Measurements from ENCODE around the gene RBM6. TPM values are rescaled to one million over a fixed set of nuclear protein-coding genes. Genes with fewer than 3 reads are reported as not detected.

RBM6 gene
- total RNA-seq, 1 donor from 2014 or later: 99.2 TPM

GRCh38 chr3:49966233-49966942 is 26.4 kb downstream of the RBM6 start:
- DNase-seq (ENCODE audit: low spot score): no peak
- Mint-ChIP-seq H3K9me3 (no peaks in the 10 kb centered on the region), H3K36me3 (ENCODE audit: low read depth) (peaks cover 37% of the 10 kb centered on the region), H3K27ac (no peak overlapping the region), H3K4me3 (ENCODE audit: low read depth) (no peak overlapping the region), H3K27me3 (ENCODE audit: low read depth) (no peaks in the 10 kb centered on the region), H3K4me1 (ENCODE audit: low read depth) (no peaks in the 10 kb centered on the region)
- intact Hi-C loops (cut with micrococcal nuclease): no loop called here

- Mint-ChIP-seq H3K27ac (no peak overlapping the region), H3K4me1 (ENCODE audit: low read depth) (no peaks in the 10 kb centered on the region), H3K9me3 (no peaks in the 10 kb centered on the region), H3K27me3 (ENCODE audit: low read depth) (no peaks in the 10 kb centered on the region), H3K4me3 (ENCODE audit: low read depth) (no peak overlapping the region), H3K36me3 (ENCODE audit: low read depth) (peaks cover 42% of the 10 kb centered on the region)
- intact Hi-C loops (cut with micrococcal nuclease): no loop called here
- DNase-seq (ENCODE audit: low spot score): no peak
Measured at GRCh38 chr3:49967291-49967690, 27.3 kb downstream of the RBM6 start.

GRCh38 chr3:49968346-49968745 is 28.4 kb downstream of the RBM6 start:
- DNase-seq (ENCODE audit: low spot score): no peak
- no peaks in the 10 kb centered on the region for H3K27me3 Mint-ChIP-seq (ENCODE audit: low read depth)
- no peak overlapping the region for H3K4me3 Mint-ChIP-seq (ENCODE audit: low read depth)
- intact Hi-C loops (cut with micrococcal nuclease): no loop called here
- H3K4me1 Mint-ChIP-seq (ENCODE audit: low read depth): no peaks in the 10 kb centered on the region
- peaks cover 48% of the 10 kb centered on the region for H3K36me3 Mint-ChIP-seq (ENCODE audit: low read depth)
- no peaks in the 10 kb centered on the region for H3K9me3 Mint-ChIP-seq
- H3K27ac Mint-ChIP-seq: no peak overlapping the region

- H3K27me3 Mint-ChIP-seq (ENCODE audit: low read depth): no peaks in the 10 kb centered on the region
- no peaks in the 10 kb centered on the region for H3K9me3 Mint-ChIP-seq
- peaks cover 37% of the 10 kb centered on the region for H3K36me3 Mint-ChIP-seq (ENCODE audit: low read depth)
- H3K4me1 Mint-ChIP-seq (ENCODE audit: low read depth): no peaks in the 10 kb centered on the region
- H3K4me3 Mint-ChIP-seq (ENCODE audit: low read depth): no peak overlapping the region
- intact Hi-C loops (cut with micrococcal nuclease): no loop called here
- no peak overlapping the region for H3K27ac Mint-ChIP-seq
- no peak for DNase-seq (ENCODE audit: low spot score)
Measured at GRCh38 chr3:49972656-49973055, 32.7 kb downstream of the RBM6 start.

- Mint-ChIP-seq H3K4me3 (ENCODE audit: low read depth) (no peak overlapping the region), H3K9me3 (no peaks in the 10 kb centered on the region), H3K27ac (no peak overlapping the region), H3K4me1 (ENCODE audit: low read depth) (no peaks in the 10 kb centered on the region), H3K27me3 (ENCODE audit: low read depth) (no peaks in the 10 kb centered on the region), H3K36me3 (ENCODE audit: low read depth) (peaks cover 34% of the 10 kb centered on the region)
- DNase-seq (ENCODE audit: low spot score): no peak
- intact Hi-C loops (cut with micrococcal nuclease): no loop called here
Measured at GRCh38 chr3:49976942-49977341, 37.0 kb downstream of the RBM6 start.

DNA sequence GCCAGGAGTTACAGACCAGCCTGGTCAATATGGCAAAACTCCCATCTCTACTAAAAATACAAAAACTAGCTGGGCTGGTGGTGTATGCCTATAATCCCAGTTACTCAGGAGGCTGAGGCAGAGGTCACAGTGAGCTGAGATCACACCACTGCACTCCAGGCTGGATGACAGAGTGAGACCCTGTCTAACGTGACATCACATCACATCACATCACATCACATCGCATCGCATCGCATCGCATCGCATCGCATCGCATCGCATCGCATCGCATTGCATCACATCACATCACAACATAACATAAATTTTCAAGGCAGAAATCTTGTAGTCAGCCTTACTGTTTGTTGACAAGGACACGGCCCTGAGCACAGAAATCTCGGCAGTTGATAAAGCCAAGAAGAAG is 44.4 kb downstream of the RBM6 start:
- H3K9me3 Mint-ChIP-seq: no peaks in the 10 kb centered on the region
- no peak overlapping the region for H3K27ac Mint-ChIP-seq

DNA sequence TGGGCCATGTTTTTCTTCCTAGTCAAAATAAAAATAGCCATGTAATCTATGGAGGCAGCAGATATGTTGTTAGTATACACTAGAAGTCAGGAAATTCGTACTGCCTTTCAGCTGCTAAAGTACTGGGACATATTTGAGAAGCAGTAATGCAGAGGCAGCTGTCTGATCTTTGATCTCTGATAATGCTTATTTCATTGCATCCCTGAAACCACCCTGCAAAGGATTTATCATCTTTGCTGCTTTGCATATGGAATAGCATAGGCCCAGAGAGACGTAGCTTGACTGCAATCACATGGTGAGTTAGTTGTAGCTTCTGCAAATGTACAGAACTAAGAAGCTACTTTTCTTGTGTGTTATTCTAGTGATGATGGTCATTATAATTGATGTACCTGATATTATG is 52.4 kb downstream of the RBM6 start:
- Mint-ChIP-seq H3K9me3 (no peaks in the 10 kb centered on the region), H3K4me1 (ENCODE audit: low read depth) (peaks cover 4% of the 10 kb centered on the region), H3K4me3 (ENCODE audit: low read depth) (no peak overlapping the region), H3K27me3 (ENCODE audit: low read depth) (no peaks in the 10 kb centered on the region), H3K27ac (no peak overlapping the region), H3K36me3 (ENCODE audit: low read depth) (peaks cover 24% of the 10 kb centered on the region)
- no peak for DNase-seq (ENCODE audit: low spot score)
- intact Hi-C loops (cut with micrococcal nuclease): no loop called here

More for the DNA sequence above, 44.4 kb downstream of the RBM6 start:
- DNase-seq (ENCODE audit: low spot score): no peak
- Mint-ChIP-seq H3K4me3 (ENCODE audit: low read depth) (no peak overlapping the region), H3K4me1 (ENCODE audit: low read depth) (no peaks in the 10 kb centered on the region), H3K36me3 (ENCODE audit: low read depth) (peaks cover 16% of the 10 kb centered on the region), H3K27me3 (ENCODE audit: low read depth) (no peaks in the 10 kb centered on the region)
- intact Hi-C loops (cut with micrococcal nuclease): no loop called here

GRCh38 chr3:49994476-49994875 is 54.5 kb downstream of the RBM6 start:
- no peak overlapping the region for H3K4me3 Mint-ChIP-seq (ENCODE audit: low read depth)
- DNase-seq (ENCODE audit: low spot score): no peak
- peaks cover 17% of the 10 kb centered on the region for H3K4me1 Mint-ChIP-seq (ENCODE audit: low read depth)
- intact Hi-C loops (cut with micrococcal nuclease): no loop called here
- H3K27me3 Mint-ChIP-seq (ENCODE audit: low read depth): no peaks in the 10 kb centered on the region
- no peak overlapping the region for H3K27ac Mint-ChIP-seq
- peaks cover 40% of the 10 kb centered on the region for H3K36me3 Mint-ChIP-seq (ENCODE audit: low read depth)
- no peaks in the 10 kb centered on the region for H3K9me3 Mint-ChIP-seq

DNA sequence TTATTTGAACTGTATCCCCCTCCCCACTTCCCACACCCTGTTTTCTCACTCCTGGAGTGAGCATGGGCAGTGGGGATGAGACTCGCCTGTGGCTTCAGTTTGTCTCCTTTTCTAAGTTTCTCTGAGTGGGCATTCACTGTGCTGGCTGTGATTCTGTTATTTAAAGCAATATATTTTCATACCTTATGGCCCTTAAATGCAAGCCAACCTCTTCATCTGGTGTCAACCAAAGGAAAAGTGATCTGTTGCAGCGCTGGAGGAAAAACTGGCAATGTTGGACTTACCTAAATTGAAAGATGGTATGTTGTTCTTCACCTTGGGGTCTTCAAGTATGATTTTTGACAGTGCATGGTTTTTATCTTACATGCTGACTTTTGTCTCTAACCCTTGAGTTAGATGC is 56.1 kb downstream of the RBM6 start:
- no peak overlapping the region for H3K27ac Mint-ChIP-seq
- H3K27me3 Mint-ChIP-seq (ENCODE audit: low read depth): no peaks in the 10 kb centered on the region
- no peak for DNase-seq (ENCODE audit: low spot score)
- H3K9me3 Mint-ChIP-seq: no peaks in the 10 kb centered on the region
- intact Hi-C loops (cut with micrococcal nuclease): no loop called here
- H3K4me3 Mint-ChIP-seq (ENCODE audit: low read depth): no peak overlapping the region
- H3K4me1 Mint-ChIP-seq (ENCODE audit: low read depth): peaks cover 17% of the 10 kb centered on the region
- H3K36me3 Mint-ChIP-seq (ENCODE audit: low read depth): peaks cover 53% of the 10 kb centered on the region

- DNase-seq (ENCODE audit: low spot score): no peak
- Mint-ChIP-seq H3K27ac (no peak overlapping the region), H3K27me3 (ENCODE audit: low read depth) (no peaks in the 10 kb centered on the region), H3K4me1 (ENCODE audit: low read depth) (peaks cover 17% of the 10 kb centered on the region), H3K9me3 (no peaks in the 10 kb centered on the region), H3K4me3 (ENCODE audit: low read depth) (no peak overlapping the region), H3K36me3 (ENCODE audit: low read depth) (peaks cover 59% of the 10 kb centered on the region)
- intact Hi-C loops (cut with micrococcal nuclease): no loop called here
Measured at GRCh38 chr3:49997862-49998261, 57.9 kb downstream of the RBM6 start.

- Mint-ChIP-seq H3K4me1 (ENCODE audit: low read depth) (peaks cover 17% of the 10 kb centered on the region), H3K27ac (no peak overlapping the region), H3K4me3 (ENCODE audit: low read depth) (no peak overlapping the region), H3K27me3 (ENCODE audit: low read depth) (no peaks in the 10 kb centered on the region), H3K9me3 (no peaks in the 10 kb centered on the region), H3K36me3 (ENCODE audit: low read depth) (peaks cover 58% of the 10 kb centered on the region)
- DNase-seq (ENCODE audit: low spot score): no peak
- intact Hi-C loops (cut with micrococcal nuclease): no loop called here
Measured at GRCh38 chr3:49998326-49998725, 58.4 kb downstream of the RBM6 start.

DNA sequence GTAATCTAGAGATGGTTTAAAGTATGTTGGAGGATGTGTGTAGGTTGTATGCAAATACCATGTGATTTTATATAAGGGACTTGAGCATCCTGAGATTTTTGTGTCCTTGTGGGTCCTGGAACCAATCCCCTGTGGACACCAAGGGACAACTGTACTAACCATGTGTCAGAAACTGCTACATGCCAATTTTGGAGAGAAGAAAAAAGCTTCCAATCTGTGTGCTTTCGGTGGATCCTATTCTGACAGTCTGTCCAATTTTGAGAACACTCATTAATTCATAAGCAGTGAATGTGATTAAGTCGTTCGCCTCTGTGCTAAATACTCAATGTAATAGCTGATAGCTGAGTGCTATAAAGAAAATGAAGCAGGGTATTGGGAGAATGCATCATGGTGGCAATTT is 61.6 kb downstream of the RBM6 start:
- H3K27me3 Mint-ChIP-seq (ENCODE audit: low read depth): no peaks in the 10 kb centered on the region
- peaks cover 17% of the 10 kb centered on the region for H3K4me1 Mint-ChIP-seq (ENCODE audit: low read depth)
- H3K9me3 Mint-ChIP-seq: no peaks in the 10 kb centered on the region
- DNase-seq (ENCODE audit: low spot score): no peak
- H3K4me3 Mint-ChIP-seq (ENCODE audit: low read depth): no peak overlapping the region
- intact Hi-C loops (cut with micrococcal nuclease): no loop called here
- no peak overlapping the region for H3K27ac Mint-ChIP-seq
- H3K36me3 Mint-ChIP-seq (ENCODE audit: low read depth): peaks cover 60% of the 10 kb centered on the region

DNA sequence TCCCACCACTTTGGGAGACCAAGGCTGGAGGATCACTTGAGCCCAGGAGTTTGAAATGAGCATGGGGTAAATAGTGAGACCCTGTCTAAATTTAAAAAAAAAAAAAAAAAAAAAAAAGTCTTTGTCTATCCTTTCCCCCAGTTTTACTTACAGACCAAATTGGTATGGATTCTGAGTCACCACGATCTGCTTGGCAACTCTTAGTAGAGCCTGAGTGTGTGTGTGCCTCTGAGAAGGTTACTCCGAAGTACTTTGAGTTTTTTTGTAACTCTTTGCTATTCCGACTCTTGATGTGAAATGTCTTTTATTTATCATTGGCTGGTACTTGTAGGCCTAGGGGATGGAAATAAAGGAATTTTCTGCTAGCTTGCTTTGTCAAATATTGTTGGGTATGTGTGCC is 63.3 kb downstream of the RBM6 start:
- Mint-ChIP-seq H3K9me3 (no peaks in the 10 kb centered on the region), H3K36me3 (ENCODE audit: low read depth) (peaks cover 57% of the 10 kb centered on the region), H3K4me1 (ENCODE audit: low read depth) (peaks cover 8% of the 10 kb centered on the region), H3K4me3 (ENCODE audit: low read depth) (no peak overlapping the region), H3K27me3 (ENCODE audit: low read depth) (no peaks in the 10 kb centered on the region), H3K27ac (no peak overlapping the region)
- DNase-seq (ENCODE audit: low spot score): no peak
- intact Hi-C loops (cut with micrococcal nuclease): no loop called here

- H3K27ac Mint-ChIP-seq: no peak overlapping the region
- H3K36me3 Mint-ChIP-seq (ENCODE audit: low read depth): peaks cover 52% of the 10 kb centered on the region
- no peak overlapping the region for H3K4me3 Mint-ChIP-seq (ENCODE audit: low read depth)
- intact Hi-C loops (cut with micrococcal nuclease): no loop called here
- peaks cover 2% of the 10 kb centered on the region for H3K4me1 Mint-ChIP-seq (ENCODE audit: low read depth)
- H3K27me3 Mint-ChIP-seq (ENCODE audit: low read depth): no peaks in the 10 kb centered on the region
- H3K9me3 Mint-ChIP-seq: no peaks in the 10 kb centered on the region
- no peak for DNase-seq (ENCODE audit: low spot score)
Measured at GRCh38 chr3:50003824-50004223, 63.9 kb downstream of the RBM6 start.
